ENCODE data around the gene OSR1. TPM values are rescaled to one million over a fixed set of nuclear protein-coding genes. Genes with fewer than 3 reads are reported as not detected.

OSR1 gene
- total and polyA plus RNA-seq, 2 of the 4 experiments (the other 2 are of a cell fraction), result 12.4 to 48.0 TPM

GRCh38 chr2:19403785-19404184, 45.4 kb upstream of the OSR1 start:
- Histone ChIP-seq H3K36me3 (ENCODE audit: control insufficient read depth, insufficient read depth, low read length) (no peaks in the 10 kb centered on the region), H3K18ac (ENCODE audit: low read depth, low read length) (no peak overlapping the region), H3K9me3 (ENCODE audit: control insufficient read depth, insufficient read depth, low read length) (no peaks in the 10 kb centered on the region), H3K4me3 (ENCODE audit: insufficient read depth, low read depth, low read length) (no peak overlapping the region), H3K79me1 (ENCODE audit: low read depth in 1 of 2, low read length in 2 of 2) (no peaks in the 10 kb centered on the region), H3K9me1 (ENCODE audit: insufficient read depth, low read length) (no peaks in the 10 kb centered on the region), H3K14ac (replicated peaks; ENCODE audit: low read depth, low read length) (no peak overlapping the region), H2BK5ac (ENCODE audit: low read depth, low read length, poor library complexity, severe bottlenecking) (no peak overlapping the region), H3K4ac (ENCODE audit: low read depth, low read length) (no peak overlapping the region), H2BK15ac (ENCODE audit: low read depth, low read length) (no peak overlapping the region), H3K27ac (ENCODE audit: insufficient read depth, low read length) (no peak overlapping the region), H3K23ac (ENCODE audit: low read depth, low read length) (no peak overlapping the region), H4K8ac (ENCODE audit: low read depth in 2 of 2, low read length in 2 of 2) (no peak overlapping the region), H2AFZ (replicated peaks; ENCODE audit: low read length, poor library complexity) (no peak overlapping the region), H2BK120ac (ENCODE audit: low read depth, low read length) (no peak overlapping the region), H3K4me2 (ENCODE audit: low read depth, low read length) (no peak overlapping the region), H2BK20ac (ENCODE audit: low read depth, low read length) (no peak overlapping the region), H3K56ac (ENCODE audit: extremely low read depth, insufficient read depth, low read length) (no peak overlapping the region), H3K27me3 (ENCODE audit: control insufficient read depth, insufficient read depth, low read length) (peaks cover 4% of the 10 kb centered on the region), H3K4me1 (ENCODE audit: control insufficient read depth, insufficient read depth, low read length) (no peaks in the 10 kb centered on the region), H2AK9ac (replicated peaks; ENCODE audit: low read depth, low read length, poor library complexity) (no peak overlapping the region), H4K5ac (ENCODE audit: low read depth, low read length) (no peak overlapping the region), H3K9ac (ENCODE audit: low read depth, low read length) (no peak overlapping the region), H4K20me1 (ENCODE audit: insufficient read depth, low read length) (no peaks in the 10 kb centered on the region), H2AK5ac (ENCODE audit: low read depth, low read length) (no peak overlapping the region), H4K91ac (ENCODE audit: insufficient read depth, low read depth, low read length) (no peak overlapping the region)
- ATAC-seq (ENCODE audit: low read depth), result no peak
- DNase-seq, result no peak
- dilution Hi-C loops (cut with HindIII; ENCODE audit: low sequenced_read_pairs, unreplicated experiment) (no loop called here), in situ Hi-C loops (cut with MboI; ENCODE audit: low sequenced_read_pairs) (no loop called here), intact Hi-C loops (cut with micrococcal nuclease) (no loop called here)
- CTCF ChIA-PET, result interaction anchor here (0.6 kb wide), 1 partner anchor 506 kb away, joined by 3 read pairs; no protein-coding TSS in a partner anchor
- no CpG with 5 or more reads among the region's 4 CpGs for whole genome bisulfite sequencing, 2 experiments (ENCODE audit: extremely low coverage in 2 of 2, insufficient read length in 1 of 2)
- BruUV-seq (replicated peaks), result no TSS peak
- POLR2A ChIA-PET (ENCODE audit: unreplicated experiment), result no interaction called here
- peak; percentile 92 for TF ChIP-seq MAFK (IDR thresholded peaks at IDR 0.05; ENCODE audit: low read depth, low read length)
- no peak for TF ChIP-seq CTCF (conservative IDR thresholded peaks at IDR 0.05; ENCODE audit: low read depth, low read length)
- no peak for TF ChIP-seq MXI1 (IDR thresholded peaks at IDR 0.05; ENCODE audit: borderline replicate concordance, low read depth, low read length)
- no peak for TF ChIP-seq SMC3 (IDR thresholded peaks at IDR 0.05; ENCODE audit: low read depth, low read length)

Data from IMR-90 (cell line).